HG03469 (cell line): ENCODE data around the gene POC1B.

Source experiments
- ATAC-seq: cut with Tn5 transposase; IDR thresholded peaks from one replicate; pipeline ENCODE4 v1.9.1; 2021; ENCODE audit warnings: mild to moderate bottlenecking, moderate library complexity, moderate number of reproducible peaks; ENCODE audit not compliant: unreplicated experiment

The POC1B gene

DNA sequence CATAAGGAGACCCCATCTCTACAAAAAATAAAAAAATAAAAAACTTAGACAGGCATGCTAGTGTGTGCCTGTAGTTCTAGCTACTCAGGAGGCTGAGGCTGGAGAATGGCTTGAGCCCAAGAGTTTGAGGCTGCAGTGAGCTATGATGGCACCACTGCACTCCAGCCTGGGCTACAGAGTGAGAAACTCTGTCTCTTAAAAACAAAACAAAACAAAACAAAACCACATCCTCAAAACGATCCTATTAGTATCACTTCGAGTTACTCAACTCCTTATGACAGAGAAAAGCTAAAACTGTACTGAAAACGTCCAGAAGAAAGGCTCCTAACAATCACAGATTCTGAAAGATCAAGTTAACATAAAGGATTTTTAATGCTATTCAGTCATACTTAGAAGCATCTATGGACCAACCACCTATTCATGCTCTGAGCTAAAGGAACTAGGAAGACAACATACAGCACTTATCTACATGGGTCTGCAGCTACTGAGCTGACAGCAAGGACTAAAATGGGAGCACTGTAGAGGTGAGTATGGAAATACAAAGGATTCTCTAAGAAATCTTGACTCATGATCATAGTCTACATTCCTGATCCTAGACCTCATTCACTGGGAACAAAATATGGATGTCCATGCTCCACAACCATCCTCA, 98.2 kb downstream of the POC1B start:
- peak; percentile 97 for ATAC-seq

DNA sequence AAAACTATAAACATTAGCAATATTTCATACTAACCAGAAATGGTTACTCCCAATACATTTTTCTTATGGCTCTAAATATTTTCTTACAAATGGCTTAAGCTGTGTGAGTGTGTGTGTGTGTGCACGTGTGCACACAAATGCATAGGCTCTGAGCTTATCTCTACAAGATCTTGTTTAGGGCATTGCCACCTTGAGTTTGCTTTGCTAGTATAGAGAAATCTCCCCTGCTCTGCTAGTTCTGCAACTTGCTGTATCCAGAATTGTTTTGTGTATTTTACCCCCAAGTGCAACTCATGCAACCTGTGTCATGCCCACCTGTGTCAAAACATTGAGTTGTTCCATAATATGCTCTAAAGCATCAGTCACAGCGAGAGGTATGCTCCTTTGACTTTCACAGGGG, 101.0 kb downstream of the POC1B start:
- ATAC-seq = no peak

DNA sequence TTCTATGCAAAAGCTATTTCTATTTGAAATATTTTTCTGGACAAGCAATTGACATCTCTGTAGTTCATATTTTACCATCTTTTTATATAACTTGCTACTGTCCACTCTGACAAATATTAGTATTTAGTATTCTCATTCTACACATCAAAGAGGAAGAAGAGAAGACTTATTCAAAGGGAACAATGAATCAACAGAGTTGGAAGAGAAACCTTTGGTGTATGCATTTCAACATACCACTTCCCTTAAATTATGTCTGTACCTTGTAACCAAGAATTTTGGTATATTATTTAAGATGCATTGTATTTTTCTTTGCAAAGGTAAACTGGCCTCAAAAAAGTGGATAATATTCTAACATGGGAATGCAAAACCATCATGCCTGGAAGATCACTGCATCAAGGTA, 101.5 kb downstream of the POC1B start:
- ATAC-seq = no peak

DNA sequence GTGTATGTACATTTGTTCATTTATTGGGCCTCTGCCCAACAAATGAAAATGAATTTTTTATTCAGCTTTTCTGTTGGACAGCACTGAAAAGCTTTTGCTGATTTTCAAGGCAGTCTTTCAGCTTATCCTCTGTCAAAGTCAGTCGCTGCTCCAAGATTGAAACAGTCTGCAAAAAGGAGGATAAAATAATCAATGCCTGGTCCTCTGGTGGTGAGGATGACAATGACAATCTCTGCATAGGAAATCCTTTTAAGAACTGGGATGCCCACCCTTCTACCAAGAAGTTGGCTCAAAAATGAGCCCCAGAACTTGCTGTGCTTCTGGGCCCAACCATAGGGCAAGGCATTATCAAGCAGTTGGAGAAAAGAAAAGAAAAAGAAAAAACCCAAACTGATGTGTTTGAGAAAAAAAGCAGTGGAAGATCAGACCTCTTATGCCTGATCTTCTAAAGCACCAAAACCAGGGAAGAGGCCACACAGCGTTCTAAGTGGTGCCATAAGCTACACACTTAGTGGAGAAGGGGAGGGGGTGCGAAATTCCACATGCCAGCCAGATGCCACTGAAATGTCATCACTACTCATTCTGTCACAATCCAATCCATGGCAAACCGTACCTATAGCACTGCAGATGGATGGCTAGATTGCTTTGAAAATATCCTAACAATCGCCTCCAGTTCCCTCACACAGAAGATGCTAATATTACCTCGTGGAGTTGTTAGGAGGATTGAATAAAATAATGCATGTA, 104.6 kb downstream of the POC1B start:
- ATAC-seq = no peak

DNA sequence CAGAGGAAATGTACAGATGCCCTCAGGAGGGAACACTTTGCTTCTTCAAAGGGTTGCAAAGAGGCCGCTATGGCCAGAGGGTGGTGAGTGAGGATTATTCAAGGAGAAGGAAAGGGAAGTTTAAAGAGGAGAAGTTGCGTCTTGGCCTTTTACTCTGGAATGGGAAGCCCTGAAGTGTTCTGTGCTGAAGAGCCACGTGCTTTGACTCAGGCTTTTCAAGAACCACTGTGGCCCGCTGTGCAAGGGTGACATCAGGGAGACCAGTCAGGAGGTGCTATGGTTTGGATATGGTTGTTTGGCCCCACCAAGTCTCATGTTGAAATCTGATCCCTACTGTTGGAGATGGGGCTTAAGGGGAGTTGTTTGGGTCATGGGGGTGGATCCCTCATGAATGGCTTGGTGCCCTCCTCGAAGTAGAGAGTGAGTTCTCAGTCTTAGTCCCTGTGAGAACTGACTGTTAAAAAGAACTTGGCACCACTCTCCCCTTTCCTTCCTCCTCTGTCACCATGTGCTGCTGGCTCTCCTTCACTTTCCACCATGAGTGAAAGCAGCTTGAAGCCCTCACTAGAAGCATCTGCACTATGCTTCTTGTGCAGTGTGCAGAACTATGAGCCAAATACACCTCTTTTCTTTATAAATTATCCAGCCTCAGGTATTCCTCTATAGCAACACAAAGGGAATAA, 107.5 kb downstream of the POC1B start:
- ATAC-seq = no peak

DNA sequence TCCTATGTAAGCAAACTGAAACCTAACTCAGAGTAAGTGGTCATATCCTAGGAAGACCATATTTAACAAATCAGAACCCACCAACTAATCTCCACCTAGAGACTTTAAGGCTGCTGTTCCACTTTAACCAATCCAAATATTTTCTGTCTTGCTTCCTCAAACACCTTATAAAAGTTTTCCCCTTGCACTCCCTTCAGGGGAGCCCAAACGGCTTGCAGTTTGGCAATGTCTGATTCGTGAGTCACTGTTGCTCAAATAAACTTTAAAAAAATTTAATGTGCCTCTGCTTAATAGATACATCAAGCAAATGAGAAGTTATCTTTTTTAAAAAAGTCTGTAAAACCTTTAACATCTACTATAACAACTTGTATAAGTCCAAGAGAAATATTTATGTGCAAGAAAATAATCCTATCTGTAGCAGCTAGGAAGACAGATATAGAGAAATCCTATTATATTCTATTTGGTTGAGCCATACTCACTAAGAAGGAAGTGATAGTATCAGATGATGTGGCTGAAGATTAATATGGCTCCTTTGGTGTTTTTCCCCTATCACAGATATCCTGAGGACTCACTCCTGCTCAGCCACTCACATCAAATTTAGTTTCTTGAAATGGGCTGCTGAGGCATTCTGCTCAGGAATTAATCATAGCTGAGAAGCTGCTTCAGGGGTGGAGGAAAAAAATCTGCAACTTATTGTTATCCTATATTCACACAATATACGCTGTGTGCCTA, 108.4 kb downstream of the POC1B start:
- ATAC-seq = no peak

DNA sequence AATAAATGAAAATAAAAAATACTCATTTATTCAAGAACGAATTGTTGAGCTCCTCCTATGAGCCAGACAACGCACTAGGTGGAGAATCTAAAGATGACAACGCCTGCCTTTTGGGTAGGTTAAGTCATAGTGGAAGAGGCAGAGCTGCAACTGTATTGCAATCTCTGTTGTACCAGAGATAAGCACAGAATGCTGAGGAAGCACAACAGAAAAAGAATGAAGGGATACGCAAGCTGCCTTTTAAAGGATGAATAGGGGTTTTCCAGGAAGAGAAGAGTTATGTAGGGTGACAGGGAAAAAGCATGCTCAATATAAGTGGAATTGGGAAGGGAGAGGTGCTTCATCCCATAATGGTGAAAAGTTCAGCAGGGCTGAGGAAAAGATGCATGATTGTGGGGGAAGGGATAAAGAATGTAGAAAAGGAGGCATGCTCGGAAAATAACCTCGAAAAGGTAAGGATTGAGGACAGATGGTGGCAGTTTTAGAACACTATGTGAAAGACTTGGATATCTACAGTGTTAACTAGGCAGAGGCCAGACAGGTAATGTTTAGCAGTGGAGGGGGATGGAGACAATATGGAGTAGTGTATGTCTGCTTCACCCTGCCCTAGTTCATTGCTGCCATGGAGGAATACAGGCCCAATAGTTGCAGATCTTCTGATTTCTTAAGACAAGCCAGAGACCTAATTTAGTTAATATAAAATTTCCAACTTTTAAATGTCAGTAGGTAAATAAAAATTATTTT, 109.6 kb downstream of the POC1B start:
- no peak for ATAC-seq

DNA sequence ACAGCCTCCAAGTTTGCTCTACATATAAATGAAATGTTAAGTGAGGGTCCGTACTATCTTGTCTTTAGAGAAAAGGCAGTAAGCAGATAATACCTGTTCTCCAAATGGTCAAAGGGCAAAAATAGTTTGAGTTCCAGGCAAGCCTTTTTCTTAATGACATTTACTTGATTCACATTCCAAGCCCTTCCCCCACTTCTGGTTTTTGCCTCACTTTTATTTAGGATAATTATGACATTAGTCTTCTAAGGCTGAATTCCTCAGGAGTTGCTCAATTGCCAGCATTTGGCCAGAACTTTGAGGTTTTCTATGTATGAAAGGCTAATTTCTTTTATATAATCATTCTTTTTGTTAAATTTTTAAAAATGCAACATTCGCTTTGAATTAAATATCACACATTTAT, 111.0 kb downstream of the POC1B start:
- no peak for ATAC-seq

DNA sequence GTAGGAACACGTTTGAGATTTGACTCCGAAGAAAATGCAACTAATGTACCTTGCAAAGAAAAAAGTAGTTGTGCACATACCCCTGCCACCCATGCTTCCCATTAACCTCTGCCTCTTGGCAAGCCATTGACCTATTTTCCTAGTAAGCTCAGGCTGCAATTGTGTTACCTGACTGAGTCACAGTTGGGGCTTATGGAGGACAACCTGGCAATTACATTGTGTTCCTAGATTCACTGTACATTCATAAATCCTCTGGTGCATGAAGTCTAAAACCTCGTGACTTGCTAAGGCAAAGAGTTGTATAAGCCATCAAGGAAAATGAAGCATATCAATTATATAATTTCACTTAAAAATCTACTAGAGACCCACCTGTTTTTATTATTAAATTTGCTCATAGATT, 111.5 kb downstream of the POC1B start:
- no peak for ATAC-seq

DNA sequence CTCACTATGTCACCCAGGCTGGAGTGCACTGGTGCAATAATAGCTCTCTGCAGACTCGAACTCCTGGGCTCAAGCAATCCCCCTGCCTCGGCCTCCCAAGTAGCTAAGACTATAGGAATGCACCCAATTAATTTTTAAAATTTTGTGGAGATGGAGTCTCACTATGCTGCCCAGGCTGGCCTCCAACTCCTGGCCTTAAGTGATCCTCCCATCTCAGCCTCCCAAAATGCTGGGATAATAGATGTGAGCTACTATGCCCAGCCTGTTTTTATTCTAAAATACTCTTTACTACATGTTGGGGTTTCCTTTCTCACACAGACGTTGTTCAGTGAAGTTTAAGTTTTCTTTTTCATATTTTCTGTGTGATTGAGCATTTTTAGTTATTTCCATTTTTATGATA, 112.6 kb downstream of the POC1B start:
- ATAC-seq = no peak

DNA sequence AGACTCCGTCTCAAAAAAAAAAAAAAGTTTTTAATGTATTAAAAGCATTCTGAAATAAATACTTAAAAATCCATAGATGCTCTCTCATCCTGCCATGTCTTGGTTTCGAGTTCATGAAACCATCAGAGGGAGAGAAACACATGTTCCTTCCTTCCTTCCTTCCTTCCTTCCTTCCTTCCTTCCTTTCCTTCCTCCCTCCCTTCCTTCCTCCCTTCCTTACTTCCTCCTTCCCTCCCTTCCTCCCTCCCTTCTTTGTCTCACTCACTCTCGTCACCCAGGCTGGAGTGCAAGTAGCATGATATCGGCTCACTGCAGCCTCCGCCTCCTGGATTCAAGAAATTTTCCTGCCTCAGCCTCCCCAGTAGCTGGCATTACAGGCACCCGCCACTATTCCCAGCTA, 113.2 kb downstream of the POC1B start:
- no peak for ATAC-seq

DNA sequence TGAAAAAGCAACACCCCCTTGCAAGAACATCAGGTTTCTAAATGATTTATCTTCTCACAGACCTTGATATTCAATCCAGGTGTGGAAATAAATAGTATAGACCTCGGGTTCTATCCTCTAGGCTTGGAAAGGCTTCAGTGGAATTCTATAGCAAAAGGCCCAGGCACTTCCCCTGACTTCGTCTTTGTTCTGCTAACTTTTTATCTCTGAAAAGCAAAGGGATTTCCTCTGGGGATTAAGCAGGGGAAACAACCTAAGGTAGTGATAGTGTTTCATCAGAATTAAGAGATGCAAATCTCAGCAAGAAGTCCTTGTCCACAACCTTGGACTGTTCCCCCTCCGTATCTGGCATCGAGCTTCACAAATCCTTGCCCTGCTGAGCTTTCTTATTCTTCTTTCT, 114.0 kb downstream of the POC1B start:
- no peak for ATAC-seq

DNA sequence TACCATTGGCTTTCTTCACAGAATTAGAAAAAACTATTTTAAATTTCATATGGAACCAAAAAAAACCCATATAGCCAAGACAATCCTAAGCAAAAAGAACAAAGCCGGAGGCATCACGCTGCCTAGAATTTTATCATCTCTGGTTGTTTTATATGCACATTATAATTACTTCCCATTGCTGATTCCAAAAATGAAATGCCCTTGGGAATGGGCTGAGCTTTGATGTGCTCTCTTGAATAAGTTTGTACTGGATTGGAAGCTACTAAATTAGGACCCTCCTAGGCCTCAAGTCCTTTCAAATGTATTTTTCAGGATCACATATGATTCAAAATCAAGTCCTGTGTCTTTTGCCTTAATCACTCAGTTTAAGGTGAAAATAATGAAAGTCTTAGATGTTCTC, 114.6 kb downstream of the POC1B start:
- no peak for ATAC-seq

DNA sequence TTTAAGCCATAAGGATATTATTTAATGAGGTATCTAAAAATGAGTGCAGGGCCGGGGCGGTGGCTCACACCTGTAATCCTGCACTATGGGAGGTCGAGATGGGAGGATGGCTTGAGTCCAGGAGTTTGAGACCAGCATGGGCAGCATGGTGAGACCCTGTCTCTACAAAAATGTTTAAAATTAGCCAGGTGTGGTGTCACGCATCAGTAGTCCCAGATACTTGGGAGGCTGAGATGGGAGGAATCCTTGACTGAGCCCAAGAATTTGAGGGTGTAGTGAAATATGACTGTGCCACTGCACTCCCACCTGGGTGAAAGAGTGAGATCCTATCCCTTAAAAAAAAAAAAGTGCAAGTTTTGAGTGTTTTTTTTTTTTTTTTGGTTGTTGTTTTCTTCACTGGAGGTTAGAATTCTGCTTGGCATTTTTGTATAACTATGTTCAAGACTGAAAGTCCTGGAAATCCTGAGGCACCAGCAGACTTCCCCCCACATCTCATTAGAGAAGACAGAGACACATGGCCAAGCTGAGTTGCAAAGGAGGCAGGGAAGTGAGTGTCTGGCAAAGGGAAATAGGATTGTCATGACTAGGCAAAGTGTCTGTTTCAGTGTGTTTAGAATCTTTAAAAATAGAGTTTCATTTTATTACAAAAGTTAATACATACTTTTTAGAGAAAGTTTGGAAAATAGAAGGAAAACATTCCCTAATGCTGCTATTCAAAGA, 120.1 kb downstream of the POC1B start:
- no peak for ATAC-seq

DNA sequence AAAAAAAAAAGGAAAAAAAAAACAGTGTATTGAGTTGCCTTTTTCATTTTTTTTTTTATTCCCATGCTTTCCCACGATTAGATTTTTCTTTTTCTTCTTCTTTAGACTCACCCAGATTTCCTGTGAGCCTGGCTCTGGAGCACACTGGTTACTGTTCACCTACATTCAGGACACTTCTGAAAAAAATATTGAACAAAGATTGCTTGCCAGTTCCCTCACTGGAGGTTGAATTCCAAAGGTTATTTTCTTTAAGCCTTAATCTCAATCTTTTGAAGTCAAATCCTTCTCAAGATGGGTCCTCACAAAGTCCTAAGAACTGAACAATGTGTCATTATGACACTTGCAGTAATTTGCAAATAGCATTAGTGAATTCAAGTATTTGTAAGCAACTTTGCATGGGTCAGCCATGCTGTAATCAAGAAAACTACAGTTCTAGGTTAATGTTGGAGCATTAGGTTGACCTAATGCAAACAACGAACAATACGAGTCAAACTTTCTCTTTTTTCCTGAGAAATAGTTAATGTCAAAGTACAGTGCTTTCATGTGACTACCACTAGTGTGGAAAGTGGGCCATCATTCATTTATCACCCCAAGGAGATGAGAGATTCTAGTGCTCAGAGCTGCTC, 124.3 kb downstream of the POC1B start:
- ATAC-seq = no peak

DNA sequence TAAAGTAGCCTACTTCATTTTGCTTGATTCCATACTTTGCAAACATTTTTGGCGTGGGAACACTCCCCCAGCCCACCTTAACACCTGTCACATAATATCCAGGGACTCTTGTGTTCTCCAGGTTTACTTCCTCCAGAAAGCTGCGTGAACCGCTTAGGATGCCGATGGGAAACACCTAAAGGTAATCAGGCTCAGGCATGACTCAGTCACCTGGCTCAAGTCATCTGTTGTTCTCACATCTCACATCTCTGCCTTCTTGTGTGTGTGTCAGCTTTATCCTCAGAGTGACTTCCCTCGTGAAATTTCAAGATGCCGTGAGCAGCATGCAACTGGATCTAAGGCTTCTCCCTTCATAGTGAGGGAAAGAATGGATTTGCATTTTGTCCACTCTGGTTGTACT, 125.4 kb downstream of the POC1B start:
- no peak for ATAC-seq

DNA sequence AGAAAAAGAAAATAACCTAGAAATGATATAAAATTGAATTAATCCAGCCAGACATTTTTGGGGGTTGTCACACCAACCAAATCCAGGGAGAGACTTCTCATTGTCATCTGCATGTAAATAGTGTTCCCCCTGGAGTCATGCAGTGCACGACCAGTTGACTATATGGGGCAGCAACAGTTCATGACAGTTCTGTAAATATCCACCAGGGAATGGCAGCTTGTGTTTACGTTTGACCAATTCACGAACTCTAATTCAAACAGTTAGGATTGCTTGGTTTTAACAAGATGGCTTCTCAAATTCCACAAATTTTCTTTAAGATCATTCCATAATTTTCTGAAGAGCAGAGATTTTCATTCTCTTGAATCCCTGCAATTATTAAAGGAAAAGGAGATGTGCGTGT, 130.1 kb downstream of the POC1B start:
- ATAC-seq = no peak

DNA sequence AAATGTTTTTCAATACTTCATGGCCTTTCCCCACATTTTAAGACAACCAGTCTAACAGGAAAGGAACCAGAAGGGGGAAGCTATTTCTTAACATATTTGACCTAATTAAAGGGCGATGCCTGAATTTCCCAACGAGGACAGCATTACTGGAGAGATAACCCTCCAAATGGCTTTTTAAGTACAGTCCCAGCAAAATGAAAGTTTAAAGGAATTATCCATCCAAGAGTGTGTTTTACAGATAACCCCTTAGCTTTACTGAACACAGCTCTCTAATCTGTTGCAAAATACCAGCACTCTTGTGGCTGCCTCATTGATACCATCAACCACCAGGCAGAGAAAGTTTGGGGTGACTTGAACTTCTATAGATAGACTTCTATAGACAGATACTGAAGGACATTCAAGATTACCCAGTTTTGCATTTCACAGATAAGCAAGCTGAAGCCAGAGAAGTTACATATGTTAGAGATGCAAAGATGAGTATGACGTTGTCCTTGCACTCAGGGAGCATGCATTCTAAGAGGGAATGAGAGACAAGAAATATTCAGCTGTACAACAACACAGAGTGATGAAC, 132.2 kb downstream of the POC1B start:
- no peak for ATAC-seq

DNA sequence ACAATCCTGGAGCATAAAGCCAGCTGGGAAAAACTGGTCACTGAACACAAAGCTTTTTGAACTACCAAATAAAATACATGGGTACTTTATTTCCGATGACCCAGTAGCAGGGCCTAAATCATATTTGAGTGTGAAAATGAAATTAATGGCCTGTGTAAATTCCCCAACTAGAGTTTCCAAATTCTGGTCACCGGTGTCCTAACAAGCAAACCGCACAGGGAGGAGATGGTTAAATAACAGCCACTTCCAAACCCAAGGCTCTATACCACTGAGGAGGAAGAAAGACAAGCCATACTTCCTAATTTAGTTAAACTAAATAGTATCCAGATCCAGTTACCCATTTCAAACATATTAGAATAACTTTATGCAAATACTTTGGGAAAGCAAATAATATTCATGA, 133.5 kb downstream of the POC1B start:
- no peak for ATAC-seq
